Esophagus muscularis mucosa (tissue), 4 donors: ENCODE measurements around the gene DENND1C.

Experiments
- CTCF ChIP-seq, 3 experiments: fragments of 200-600 bp in 2 of 3; fragments of 450-650 bp in 1 of 3; sonication (generic) in 2 of 3; IDR thresholded peaks; one replicate each; pipeline ENCODE4 v1.5.1; 2017 to 2019; ENCODE audit warnings: antibody characterized with exemption in 3 of 3, mild to moderate bottlenecking in 2 of 3, moderate library complexity in 1 of 3
- EP300 ChIP-seq: sonication (generic); formaldehyde crosslinking; IDR thresholded peaks from one replicate; pipeline ENCODE4 v1.6.1; 2017; ENCODE audit warnings: antibody characterized with exemption
- POLR2A ChIP-seq: fragments of 450-650 bp; IDR thresholded peaks from one replicate; pipeline ENCODE4 v1.6.1; 2017; ENCODE audit warnings: antibody characterized with exemption, moderate library complexity, mild to moderate bottlenecking, low read depth
- POLR2AphosphoS5 ChIP-seq, 2 donors: sonication (generic); formaldehyde crosslinking; IDR thresholded peaks; one replicate each; pipeline ENCODE4 v1.6.1; 2017; ENCODE audit warnings: antibody characterized with exemption in 2 of 2

- TF ChIP-seq POLR2AphosphoS5 (IDR thresholded peaks at IDR 0.05) (no peak), CTCF (IDR thresholded peaks at IDR 0.05) (no peak), POLR2A (no peak), EP300 (no peak)
These were observed 1.6 kb upstream of the DENND1C start for GRCh38 chr19:6483235-6483634.
